Large intestine (tissue), 3 donors: ENCODE data around the gene ATAD3A. TPM values are rescaled to one million over a fixed set of nuclear protein-coding genes. Genes with fewer than 3 reads are reported as not detected.
"Not testable (repeated sequence)": the region's sequence is repeated elsewhere in the genome, so short reads cannot be mapped to it uniquely, and the experiment has no call there.

Experiments used
- DNase-seq, 2 donors: peaks; one replicate each; pipeline versions ENCODE4 v3.0.0 to v3.0.0-alpha.2; 2013
- H3K27ac ChIP-seq: one replicate; pipeline ENCODE4 v1.5.1; 2013; ENCODE audit warnings: low read length
- H3K27me3 ChIP-seq: 2 replicates; pipeline ENCODE4 v1.6.1; 2013; ENCODE audit warnings: low read length; ENCODE audit not compliant: control insufficient read depth, insufficient read depth
- H3K36me3 ChIP-seq: 2 replicates; pipeline ENCODE4 v1.6.1; 2013; ENCODE audit warnings: low read length; ENCODE audit not compliant: control insufficient read depth, insufficient read depth
- H3K4me1 ChIP-seq: one replicate; pipeline ENCODE4 v1.6.1; 2013; ENCODE audit warnings: low read length; ENCODE audit not compliant: control insufficient read depth, insufficient read depth
- H3K4me3 ChIP-seq: one replicate; pipeline ENCODE4 v1.5.1; 2013; ENCODE audit warnings: low read length
- H3K9me3 ChIP-seq: one replicate; pipeline ENCODE4 v1.6.1; 2013; ENCODE audit warnings: mild to moderate bottlenecking, low read depth, low read length, moderate library complexity; ENCODE audit not compliant: control insufficient read depth
- WGBS: methylation state at CpG from one replicate; pipeline ENCODE4 v1.1.5; 2013; ENCODE audit warnings: low lambda C conversion rate; ENCODE audit not compliant: insufficient coverage; 5-methylcytosine and 5-hydroxymethylcytosine counted together
- polyA plus RNA-seq: library from polyadenylated mRNA; unstranded; fragments of 120-200 nt; gene quantifications from one replicate; pipeline ENCODE4 v1.2.1, GENCODE V29; 2013

ATAD3A gene
- polyA plus RNA-seq, 1 donor = 20.1 TPM

DNA sequence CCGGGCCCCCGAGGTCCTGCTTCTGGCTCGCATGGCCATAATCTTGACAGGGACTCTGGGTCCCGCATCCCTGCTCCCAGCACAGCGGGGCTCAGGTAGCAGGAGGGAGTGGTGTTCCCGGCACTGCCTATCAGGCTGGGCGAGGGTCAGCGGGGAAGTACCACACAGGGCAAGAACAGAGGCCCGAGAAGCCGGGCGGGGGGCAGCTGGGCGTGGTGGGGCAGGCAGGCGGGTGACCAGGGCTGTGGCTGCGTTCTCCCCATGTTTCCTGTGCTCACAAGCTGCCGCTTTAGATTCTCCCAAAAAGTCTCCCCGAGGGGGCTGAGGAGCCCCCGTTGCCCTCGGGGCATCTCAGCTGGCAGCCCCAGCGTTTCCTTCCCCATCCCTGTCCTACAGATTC lies 22.1 kb upstream of the ATAD3A start:
- Histone ChIP-seq H3K36me3 (peaks cover 49% of the 10 kb centered on the region), H3K27me3 (no peaks in the 10 kb centered on the region), H3K4me3 (no peak overlapping the region), H3K27ac (no peak overlapping the region), H3K4me1 (no peaks in the 10 kb centered on the region), H3K9me3 (peaks cover 16% of the 10 kb centered on the region)
- WGBS = no CpG with 5 or more reads among the region's 19 CpGs
- no peak for DNase-seq

DNA sequence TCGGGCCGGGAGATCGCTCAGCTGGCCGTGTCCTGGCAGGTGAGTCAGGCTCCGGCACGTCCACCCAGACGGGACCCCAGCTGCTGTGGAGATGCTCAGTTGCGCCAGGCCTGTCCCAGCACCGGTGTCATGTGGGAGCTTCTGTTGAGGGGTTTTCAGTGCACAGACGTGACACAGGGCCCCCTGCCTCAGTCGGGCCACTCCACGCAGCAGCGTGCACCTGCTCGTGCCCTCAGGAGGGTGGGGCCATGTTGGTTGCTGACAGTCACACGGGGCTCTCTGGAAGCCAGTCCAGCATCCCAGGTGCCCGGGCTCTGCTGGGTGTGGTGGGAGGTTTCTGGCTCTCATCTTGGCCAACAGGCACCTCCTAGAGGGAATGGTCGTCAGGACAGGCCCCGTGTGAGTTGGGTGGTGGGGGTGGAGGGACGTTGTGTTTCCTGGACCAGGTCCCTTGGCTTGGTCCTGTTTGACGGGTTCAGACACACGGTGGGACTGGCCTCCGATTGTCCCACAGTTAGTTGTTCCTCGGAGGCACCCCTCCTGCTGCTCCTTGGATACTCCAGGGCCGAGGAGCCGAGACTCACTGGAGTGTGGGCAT lies 21.2 kb upstream of the ATAD3A start:
- Histone ChIP-seq H3K27me3 (no peaks in the 10 kb centered on the region), H3K36me3 (peaks cover 52% of the 10 kb centered on the region), H3K4me3 (no peak overlapping the region), H3K4me1 (no peaks in the 10 kb centered on the region), H3K9me3 (peaks cover 16% of the 10 kb centered on the region), H3K27ac (no peak overlapping the region)
- WGBS = no CpG with 5 or more reads among the region's 25 CpGs
- DNase-seq = no peak

DNA sequence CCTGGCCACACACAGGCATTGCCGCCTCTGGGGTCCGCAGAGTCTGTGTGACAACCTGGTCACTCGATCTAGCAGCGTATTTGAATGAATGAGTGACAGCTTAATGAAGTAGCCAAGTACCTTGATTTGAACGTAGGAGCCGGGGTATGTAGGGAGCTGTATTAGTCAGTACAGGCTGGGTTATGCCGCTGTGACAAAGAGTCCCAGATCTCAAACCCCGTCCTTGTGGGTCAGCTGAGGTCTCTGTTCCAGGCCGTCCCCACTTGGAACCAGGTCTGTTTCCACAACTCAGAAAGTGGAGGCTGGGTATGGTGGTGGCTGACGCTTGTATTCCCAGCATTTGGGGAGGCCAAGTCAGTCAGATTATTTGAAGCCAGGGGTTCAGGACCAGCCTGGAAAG lies 20.4 kb upstream of the ATAD3A start:
- Histone ChIP-seq H3K4me1 (no peaks in the 10 kb centered on the region), H3K36me3 (peaks cover 55% of the 10 kb centered on the region), H3K27me3 (no peaks in the 10 kb centered on the region), H3K4me3 (no peak overlapping the region), H3K9me3 (peaks cover 16% of the 10 kb centered on the region), H3K27ac (no peak overlapping the region)
- WGBS = no CpG with 5 or more reads among the region's 10 CpGs
- DNase-seq = no peak

DNA sequence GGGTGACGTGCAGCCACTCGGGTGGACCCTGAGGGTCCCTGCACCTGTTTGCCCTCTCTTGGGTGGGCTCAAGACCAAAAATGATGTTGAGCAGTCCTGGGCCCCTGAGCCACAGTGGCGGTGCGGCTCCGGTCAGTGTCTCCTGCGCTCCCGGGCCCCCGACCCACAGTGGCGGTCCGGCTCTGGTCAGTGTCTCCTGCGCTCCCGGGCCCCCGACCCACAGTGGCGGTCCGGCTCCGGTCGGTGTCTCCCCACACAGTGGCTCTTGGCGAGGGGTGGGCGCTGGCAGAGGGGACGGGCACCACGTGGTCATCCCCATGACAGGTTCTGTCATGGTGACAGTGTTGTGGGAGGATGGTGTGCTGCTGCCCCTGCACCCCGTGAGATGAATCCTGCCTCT lies 17.7 kb upstream of the ATAD3A start:
- H3K27ac ChIP-seq, H3K4me1 ChIP-seq, H3K4me3 ChIP-seq, DNase-seq, H3K27me3 ChIP-seq: not testable (repeated sequence)
- peaks cover 16% of the 10 kb centered on the region for H3K9me3 ChIP-seq
- peaks cover 39% of the 10 kb centered on the region for H3K36me3 ChIP-seq
- no CpG with 5 or more reads among the region's 22 CpGs for WGBS

DNA sequence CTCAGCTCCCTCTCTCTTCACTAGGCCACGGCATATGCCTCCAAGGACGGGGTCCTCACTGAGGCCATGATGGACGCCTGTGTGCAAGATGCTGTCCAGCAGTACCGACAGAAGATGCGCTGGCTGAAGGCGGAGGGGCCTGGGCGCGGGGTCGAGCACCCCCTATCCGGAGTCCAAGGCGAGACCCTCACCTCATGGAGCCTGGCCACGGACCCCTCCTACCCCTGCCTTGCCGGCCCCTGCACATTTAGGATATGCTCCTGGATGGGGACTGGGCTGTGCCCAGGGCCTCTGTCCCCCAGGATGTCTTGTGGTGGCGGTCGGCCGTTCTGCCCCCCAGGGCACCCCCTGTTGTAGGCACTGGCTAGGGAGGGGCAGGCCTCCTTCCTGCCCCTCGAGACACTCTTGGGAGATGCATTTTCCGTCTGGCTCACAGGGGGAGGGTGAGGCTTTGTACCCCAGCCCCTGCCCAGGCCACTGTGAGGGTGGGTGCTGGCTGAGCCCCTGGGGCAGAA lies 16.4 kb upstream of the ATAD3A start:
- not testable (repeated sequence) for H3K27ac ChIP-seq, H3K27me3 ChIP-seq, DNase-seq, H3K4me1 ChIP-seq, H3K4me3 ChIP-seq
- Histone ChIP-seq H3K9me3 (peaks cover 14% of the 10 kb centered on the region), H3K36me3 (peaks cover 33% of the 10 kb centered on the region)
- WGBS = no CpG with 5 or more reads among the region's 18 CpGs

DNA sequence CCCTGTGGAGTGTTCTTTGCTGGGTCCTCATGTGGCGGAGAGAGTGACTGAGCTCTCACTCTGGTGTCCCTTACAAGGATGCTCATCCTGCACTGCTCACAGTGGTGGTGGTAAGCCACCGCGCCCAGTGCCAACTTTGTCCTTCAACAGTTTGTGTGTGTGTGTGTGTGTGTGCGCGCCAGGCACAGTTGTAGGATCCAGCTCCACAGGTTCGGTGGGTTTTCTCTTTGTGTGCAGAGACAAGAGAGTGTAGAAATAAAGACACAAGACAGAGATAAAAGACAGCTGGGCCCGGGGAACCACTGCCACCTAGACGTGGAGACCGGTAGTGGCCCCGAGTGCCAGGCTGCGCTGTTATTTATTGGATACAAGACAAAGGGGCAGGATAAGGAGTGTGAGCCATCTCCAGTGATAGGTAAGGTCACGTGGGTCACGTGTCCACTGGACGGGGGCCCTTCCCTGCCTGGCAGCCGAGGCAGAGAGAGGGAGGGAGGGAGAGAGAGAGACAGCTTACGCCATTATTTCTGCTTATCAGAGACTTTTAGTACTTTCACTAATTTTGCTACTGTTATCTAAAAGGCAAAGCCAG lies 7.1 kb upstream of the ATAD3A start:
- H3K27me3 ChIP-seq, H3K4me1 ChIP-seq, H3K4me3 ChIP-seq, H3K27ac ChIP-seq, H3K9me3 ChIP-seq, H3K36me3 ChIP-seq: not testable (repeated sequence)
- DNase-seq = peak; percentile 67 to 77
- no CpG with 5 or more reads among the region's 16 CpGs for WGBS

DNA sequence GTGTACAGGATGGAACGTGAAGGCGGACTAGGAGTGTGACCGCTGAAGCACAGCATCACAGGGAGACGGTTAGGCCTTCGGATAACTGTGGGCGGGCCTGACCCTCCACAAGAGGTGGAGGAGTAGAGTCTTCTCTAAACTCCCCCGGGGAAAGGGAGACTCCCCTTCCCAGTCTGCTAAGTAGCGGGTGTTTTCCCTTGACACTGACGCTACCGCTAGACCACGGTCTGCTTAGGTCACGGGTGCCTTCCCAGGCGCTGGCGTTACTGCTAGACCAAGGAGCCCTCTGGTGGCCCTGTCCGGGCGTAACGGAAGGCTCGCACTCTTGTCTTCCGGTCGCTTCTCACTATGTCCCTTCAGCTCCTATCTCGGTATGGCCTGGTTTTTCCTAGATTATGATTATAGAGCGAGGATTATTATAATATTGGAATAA lies 6.6 kb upstream of the ATAD3A start:
- DNase-seq, H3K9me3 ChIP-seq: not testable (repeated sequence)

DNA sequence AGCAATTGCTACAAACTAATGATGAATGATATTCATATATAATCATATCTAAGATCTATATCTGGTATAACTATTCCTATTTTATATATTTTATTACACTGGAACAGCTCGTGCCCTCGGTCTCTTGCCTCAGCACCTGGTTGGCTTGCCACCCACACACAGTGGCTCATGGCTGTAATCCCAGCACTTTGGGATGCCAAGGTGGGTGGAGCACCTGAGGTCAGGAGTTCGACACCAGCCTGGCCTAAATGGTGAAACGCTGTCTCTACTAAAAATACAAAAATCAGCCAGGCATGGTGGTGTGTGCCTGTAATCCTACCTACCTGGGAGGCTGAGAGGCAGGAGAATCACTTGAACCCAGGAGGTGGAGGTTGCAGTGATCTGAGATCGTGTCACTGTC lies 6.2 kb upstream of the ATAD3A start:
- not testable (repeated sequence) for H3K27me3 ChIP-seq, H3K4me3 ChIP-seq, H3K27ac ChIP-seq, DNase-seq, H3K36me3 ChIP-seq, H3K9me3 ChIP-seq
- no CpG with 5 or more reads among the region's 5 CpGs for WGBS
- peaks cover 11% of the 10 kb centered on the region for H3K4me1 ChIP-seq

More for the DNA sequence above, 6.6 kb upstream of the ATAD3A start:
- not testable (repeated sequence) for H3K4me1 ChIP-seq, H3K36me3 ChIP-seq, H3K27me3 ChIP-seq, H3K27ac ChIP-seq, H3K4me3 ChIP-seq
- WGBS = no CpG with 5 or more reads among the region's 22 CpGs

DNA sequence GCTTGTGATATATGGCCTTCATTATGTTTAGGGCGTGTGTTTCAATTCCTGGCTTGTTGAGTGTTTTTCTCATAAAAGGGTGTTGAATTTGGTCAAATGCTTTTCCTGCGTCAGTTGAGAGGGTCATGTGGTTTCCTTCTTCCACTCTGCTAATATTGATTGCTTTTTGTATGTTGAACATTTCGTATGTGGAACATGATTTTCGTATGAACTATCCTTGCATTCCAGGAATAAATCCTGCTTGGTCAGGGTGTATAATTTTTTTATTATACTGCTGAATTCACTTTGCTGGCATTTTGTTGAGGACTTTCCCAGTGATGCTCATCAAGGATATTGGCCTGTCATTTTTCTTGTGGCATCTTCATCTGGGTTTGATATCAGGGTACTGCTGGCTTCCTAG lies 4.7 kb upstream of the ATAD3A start:
- peaks cover 14% of the 10 kb centered on the region for H3K4me1 ChIP-seq
- no peaks in the 10 kb centered on the region for H3K27me3 ChIP-seq
- no peaks in the 10 kb centered on the region for H3K36me3 ChIP-seq
- 100% methylated on average over 1 of the region's 4 CpGs for WGBS
- no peak overlapping the region for H3K4me3 ChIP-seq
- no peak overlapping the region for H3K27ac ChIP-seq
- no peak for DNase-seq
- H3K9me3 ChIP-seq = no peaks in the 10 kb centered on the region

DNA sequence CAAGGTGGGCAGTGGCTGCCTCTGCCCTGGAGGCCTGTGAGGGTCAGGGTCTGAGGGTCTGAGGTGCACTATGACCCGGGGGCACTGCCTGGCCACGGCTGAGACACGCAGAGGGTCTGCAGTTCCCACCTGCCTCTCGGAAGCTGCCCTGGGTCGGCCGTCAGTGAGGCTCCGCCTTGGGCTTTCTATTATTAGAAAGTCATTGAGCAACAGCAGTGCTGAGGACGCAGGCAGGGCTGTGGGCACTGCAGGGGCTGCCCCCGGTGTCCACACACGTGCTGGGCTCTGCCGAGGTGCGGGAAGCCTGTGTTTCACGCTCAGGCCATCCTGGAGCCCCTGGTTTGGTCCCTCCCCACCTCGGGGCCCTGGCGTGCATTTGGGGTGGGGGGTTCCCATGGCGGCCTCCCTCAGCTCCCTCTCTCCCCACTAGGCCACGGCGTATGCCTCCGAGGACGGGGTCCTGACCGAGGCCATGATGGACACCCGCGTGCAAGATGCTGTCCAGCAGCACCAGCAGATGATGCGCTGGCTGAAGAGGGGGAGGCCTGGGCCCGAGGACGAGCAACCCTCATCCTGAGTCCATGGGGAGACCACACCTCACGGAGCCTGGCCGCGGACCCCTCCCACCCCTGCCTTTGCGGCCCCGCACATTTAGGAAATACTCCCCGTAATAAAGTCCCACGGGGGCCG lies 3.0 kb upstream of the ATAD3A start:
- DNase-seq, H3K9me3 ChIP-seq, H3K36me3 ChIP-seq, H3K27ac ChIP-seq, H3K4me3 ChIP-seq, H3K27me3 ChIP-seq: not testable (repeated sequence)
- H3K4me1 ChIP-seq = peaks cover 14% of the 10 kb centered on the region
- no CpG with 5 or more reads among the region's 34 CpGs for WGBS
